ENCODE measurements around the gene ERCC3.

DNA sequence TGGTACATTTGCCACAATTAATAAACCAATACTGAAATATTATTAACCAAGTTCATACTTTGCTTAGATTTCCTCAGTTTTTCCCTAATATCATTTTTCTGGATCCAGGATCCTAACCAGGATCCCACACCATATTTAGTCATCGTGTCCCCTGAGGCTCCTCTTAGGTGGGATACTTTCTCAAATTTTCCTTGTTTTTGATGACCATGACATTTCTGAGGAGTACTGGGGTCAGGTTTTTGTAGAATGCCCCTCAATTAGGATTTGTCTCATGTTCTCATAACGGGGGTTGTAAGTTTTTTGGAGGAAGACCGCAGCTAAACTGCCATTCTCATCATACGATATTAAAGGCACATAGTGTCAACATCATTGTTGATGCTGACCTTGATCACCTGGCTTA lies 15.5 kb upstream of the ERCC3 start:
- TF ChIP-seq SP1 (CRISPR knock-in tag; conservative IDR thresholded peaks at IDR 0.05), result no peak
- no peak for TF ChIP-seq CTCF (IDR thresholded peaks at IDR 0.05)
- TF ChIP-seq ATF1 (CRISPR knock-in tag; IDR thresholded peaks at IDR 0.05), result no peak
- TF ChIP-seq TEAD4 (CRISPR knock-in tag; IDR thresholded peaks at IDR 0.05), result no peak
- TF ChIP-seq, protein P1, sequence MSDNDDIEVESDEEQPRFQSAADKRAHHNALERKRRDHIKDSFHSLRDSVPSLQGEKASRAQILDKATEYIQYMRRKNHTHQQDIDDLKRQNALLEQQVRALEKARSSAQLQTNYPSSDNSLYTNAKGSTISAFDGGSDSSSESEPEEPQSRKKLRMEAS (CRISPR knock-in tag; IDR thresholded peaks at IDR 0.05), result no peak
